KMS-11 (cell line): Measurements from ENCODE around the gene MYBL2.

Experiments used
- H2AFZ ChIP-seq: fragments of 200-600 bp; sonication (generic); 2 replicates; pipeline ENCODE4 v1.6.1; 2016; ENCODE audit warnings: antibody characterized with exemption, mixed run types, low read depth
- H3K27ac ChIP-seq: fragments of 200-600 bp; sonication (generic); 2 replicates; pipeline ENCODE4 v1.6.1; 2016; ENCODE audit warnings: mild to moderate bottlenecking, mixed run types
- H3K27me3 ChIP-seq: fragments of 200-600 bp; sonication (generic); 2 replicates; pipeline ENCODE4 v1.6.1; 2017; ENCODE audit warnings: mild to moderate bottlenecking, low read depth, mixed run types, moderate library complexity; ENCODE audit not compliant: insufficient read depth
- H3K36me3 ChIP-seq: fragments of 200-600 bp; sonication (generic); 2 replicates; pipeline ENCODE4 v1.6.1; 2017; ENCODE audit warnings: mild to moderate bottlenecking, mixed run types; ENCODE audit not compliant: insufficient read depth
- H3K4me1 ChIP-seq: fragments of 200-600 bp; sonication (generic); 2 replicates; pipeline ENCODE4 v1.6.1; 2016; ENCODE audit warnings: mild to moderate bottlenecking, low read depth, mixed run types; ENCODE audit not compliant: poor library complexity, severe bottlenecking
- H3K4me2 ChIP-seq: fragments of 200-600 bp; sonication (generic); 2 replicates; pipeline ENCODE4 v1.7.0; 2016; ENCODE audit warnings: mild to moderate bottlenecking, mixed run types
- H3K4me3 ChIP-seq: fragments of 200-600 bp; sonication (generic); IDR thresholded peaks from 2 replicates; pipeline ENCODE4 v1.6.1; 2017; ENCODE audit warnings: low read depth, low read length, mixed read lengths; ENCODE audit not compliant: insufficient read depth
- H3K79me2 ChIP-seq: fragments of 200-600 bp; sonication (generic); 2 replicates; pipeline ENCODE4 v1.6.1; 2016; ENCODE audit warnings: low read depth, mixed run types; ENCODE audit not compliant: insufficient read depth
- H3K9ac ChIP-seq: fragments of 200-600 bp; sonication (generic); 2 replicates; pipeline ENCODE4 v1.6.1; 2016; ENCODE audit warnings: mild to moderate bottlenecking, mixed run types
- H4K20me1 ChIP-seq: fragments of 200-600 bp; sonication (generic); 2 replicates; pipeline ENCODE4 v1.6.1; 2016; ENCODE audit warnings: mild to moderate bottlenecking, mixed run types; ENCODE audit not compliant: insufficient read depth
- CTCF ChIP-seq: fragments of 200-600 bp; sonication (generic); conservative IDR thresholded peaks from 2 replicates; pipeline ENCODE4 v1.6.1; 2017; ENCODE audit warnings: low read depth, mild to moderate bottlenecking, antibody characterized with exemption, low read length, moderate library complexity, mixed read lengths

MYBL2 gene

GRCh38 chr20:43748274-43748673 lies 81.4 kb downstream of the MYBL2 start:
- Histone ChIP-seq H4K20me1 (no peaks in the 10 kb centered on the region), H3K36me3 (no peaks in the 10 kb centered on the region), H3K4me3 (no peak overlapping the region), H3K4me1 (peaks cover 50% of the 10 kb centered on the region), H3K27me3 (no peaks in the 10 kb centered on the region), H3K4me2 (no peak overlapping the region), H3K79me2 (no peaks in the 10 kb centered on the region), H3K9ac (no peak overlapping the region), H2AFZ (no peak overlapping the region), H3K27ac (no peak overlapping the region)
- TF ChIP-seq CTCF: no peak

DNA sequence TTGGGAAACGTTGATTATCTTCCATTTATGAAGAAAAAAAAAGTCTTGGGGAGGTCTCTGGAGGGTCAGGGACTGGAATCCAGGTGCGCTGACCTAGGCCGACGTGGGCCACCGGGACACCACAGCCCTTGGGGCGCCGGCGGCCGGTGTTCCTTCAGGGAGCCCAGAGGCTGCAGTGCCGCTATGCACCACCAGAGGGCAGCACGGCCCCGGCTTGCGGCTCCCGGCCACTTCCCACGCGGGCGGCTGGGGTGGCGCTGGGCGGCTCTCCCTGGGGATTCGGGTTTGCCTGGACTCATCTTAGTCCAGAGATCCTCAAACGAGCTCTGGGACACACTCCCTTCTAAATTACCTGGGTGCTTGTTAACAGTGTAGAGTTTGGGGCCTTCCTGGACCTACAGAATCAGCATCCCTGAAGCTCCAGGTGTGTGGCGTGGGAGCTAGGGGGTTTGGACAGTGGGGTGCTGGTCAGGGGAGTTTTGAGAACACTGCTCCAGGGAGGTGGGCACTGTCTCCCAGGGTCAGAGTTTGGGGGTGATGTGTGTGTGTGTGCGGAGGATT lies 82.9 kb downstream of the MYBL2 start:
- Histone ChIP-seq H2AFZ (peak overlapping the region; percentile 28; the same call in 1 of the 2 replicates), H3K4me2 (peak overlapping the region; percentile 30), H3K4me1 (peaks cover 60% of the 10 kb centered on the region), H3K79me2 (no peaks in the 10 kb centered on the region), H3K4me3 (no peak overlapping the region), H4K20me1 (no peaks in the 10 kb centered on the region), H3K9ac (no peak overlapping the region), H3K27ac (peak overlapping the region; percentile 97), H3K36me3 (no peaks in the 10 kb centered on the region), H3K27me3 (no peaks in the 10 kb centered on the region)
- TF ChIP-seq CTCF: peak; percentile 99

- no peaks in the 10 kb centered on the region for H4K20me1 ChIP-seq
- peak overlapping the region; percentile 30 for H3K4me2 ChIP-seq
- H3K4me3 ChIP-seq: no peak overlapping the region
- H3K27ac ChIP-seq: peak overlapping the region; percentile 97
- H2AFZ ChIP-seq: no peak overlapping the region
- no peak for TF ChIP-seq CTCF
- H3K4me1 ChIP-seq: peaks cover 60% of the 10 kb centered on the region
- H3K79me2 ChIP-seq: no peaks in the 10 kb centered on the region
- no peaks in the 10 kb centered on the region for H3K27me3 ChIP-seq
- H3K9ac ChIP-seq: peak overlapping the region; percentile 30; the same call in 1 of the 2 replicates
- H3K36me3 ChIP-seq: no peaks in the 10 kb centered on the region
These were observed 83.9 kb downstream of the MYBL2 start for GRCh38 chr20:43750774-43751166.

DNA sequence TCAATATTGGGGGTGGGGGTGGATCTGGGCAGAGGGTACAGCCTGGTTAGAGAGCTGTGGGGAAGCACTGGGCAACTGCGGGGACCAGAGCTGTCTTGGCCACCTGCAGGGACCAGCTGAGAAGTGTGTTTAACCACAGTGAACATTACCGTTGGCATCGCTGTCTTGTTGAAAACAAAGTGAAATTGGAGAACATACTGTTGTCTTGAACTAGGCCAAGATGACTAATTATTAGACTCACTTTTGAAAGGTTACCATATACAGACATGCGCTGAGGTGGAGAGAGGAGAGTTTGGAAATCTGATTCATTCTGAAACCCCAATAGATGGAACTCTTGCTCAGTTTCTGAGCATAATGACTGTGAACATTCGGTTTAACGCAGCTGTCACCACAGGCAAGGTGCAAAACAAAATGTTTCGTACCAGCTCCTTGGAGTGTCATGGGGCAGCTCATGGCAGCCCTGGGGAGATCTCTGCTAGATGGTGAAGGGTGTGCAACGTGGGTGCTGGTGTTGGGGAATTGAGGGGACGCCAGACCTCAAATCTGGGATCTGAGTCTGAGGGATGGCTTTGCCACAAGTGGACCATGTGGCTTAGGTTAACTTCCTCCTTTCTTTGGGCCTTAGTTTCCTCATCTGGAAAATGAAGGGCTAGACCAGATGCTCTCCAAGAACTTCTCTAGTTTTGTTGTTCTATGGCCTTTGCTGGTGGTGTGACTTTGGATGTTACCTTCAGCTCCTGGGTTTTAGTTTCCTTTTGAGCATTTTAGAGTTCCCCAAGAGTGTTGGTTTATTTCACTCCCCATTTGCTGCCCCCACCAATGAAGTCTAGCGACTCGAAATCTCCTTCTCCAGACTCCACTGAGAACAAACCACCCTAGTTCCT lies 84.5 kb downstream of the MYBL2 start:
- Histone ChIP-seq H4K20me1 (no peaks in the 10 kb centered on the region), H2AFZ (peak overlapping the region; percentile 14; the same call in 1 of the 2 replicates), H3K36me3 (no peaks in the 10 kb centered on the region), H3K9ac (peak overlapping the region; percentile 73), H3K79me2 (no peaks in the 10 kb centered on the region), H3K4me1 (peaks cover 63% of the 10 kb centered on the region), H3K4me2 (peak overlapping the region; percentile 75), H3K4me3 (no peak overlapping the region), H3K27ac (peak overlapping the region; percentile 97), H3K27me3 (no peaks in the 10 kb centered on the region)
- no peak for TF ChIP-seq CTCF
